Left colon (tissue), 2 donors: ENCODE results near the gene SLC22A31. TPM values are rescaled to one million over a fixed set of nuclear protein-coding genes. Genes with fewer than 3 reads are reported as not detected.
"Not testable (repeated sequence)": the region's sequence is repeated elsewhere in the genome, so short reads cannot be mapped to it uniquely, and the experiment has no call there.

Experiments used
- ATAC-seq: fragments of 200-7000 bp; cut with Tn5 transposase; one replicate; pipeline ENCODE4 v1.9.1; 2020; ENCODE audit warnings: mild to moderate bottlenecking, moderate library complexity
- DNase-seq, 2 donors: peaks; one replicate each; pipeline ENCODE4 v3.0.0-alpha.2; 2020
- intact Hi-C, 2 donors: fragments of 100-400 bp; cut with DNase I in 1 of 2; cut with micrococcal nuclease in 1 of 2; formaldehyde crosslinking; loops; one replicate each; pipeline versions ENCODE4 v1.11.2 to v1.14.0; 2022; cut with DNase I, micrococcal nuclease
- total RNA-seq, 2 donors: library from RNA; stranded (reverse); fragmentation: NEBNext Ultra II Directional; extraction: Animal tissue kit (Norgen Biotek cat#: 25700); gene quantifications; one replicate each; pipeline ENCODE4 v1.2.1, GENCODE V29; 2021
- donor health status: DM: no; HTN: no; CAD: no.
- donor health status: DM: yes; HTN: yes; CAD: no.

SLC22A31 gene
- total RNA-seq, 2 donors from 2014 or later = 0.34 to 0.59 TPM

DNA sequence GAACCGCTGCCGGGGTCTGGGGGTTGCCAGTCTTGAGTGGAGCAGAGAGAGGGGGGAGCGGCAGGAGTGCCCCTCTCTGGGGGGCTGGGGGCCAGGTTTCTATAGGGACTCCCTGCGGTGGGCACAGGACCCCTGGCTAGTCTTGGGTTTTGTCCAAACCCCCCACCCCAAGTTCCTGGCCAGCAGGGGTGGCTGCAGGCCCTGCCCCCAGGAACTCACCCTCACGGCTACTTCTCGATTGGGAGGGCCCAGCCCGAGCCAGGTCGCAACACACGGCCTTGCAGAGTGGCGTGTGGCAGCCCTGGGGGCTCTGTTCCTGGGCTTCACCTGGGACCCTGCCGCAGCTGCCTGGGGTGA is 28.2 kb downstream of the SLC22A31 start:
- intact Hi-C loops = no loop called here
- ATAC-seq = no peak
- no peak for DNase-seq

- peak; percentile 87 for ATAC-seq
- DNase-seq = peak; percentile 97 to 99
- intact Hi-C loops = no loop called here
These were observed 28.8 kb downstream of the SLC22A31 start, which contains the start of gene CDH15 for GRCh38 chr16:89171216-89172170. CDH15 (plus strand) TSS chr16:89171748; CDS start chr16:89171832, 84 bp downstream.

DNA sequence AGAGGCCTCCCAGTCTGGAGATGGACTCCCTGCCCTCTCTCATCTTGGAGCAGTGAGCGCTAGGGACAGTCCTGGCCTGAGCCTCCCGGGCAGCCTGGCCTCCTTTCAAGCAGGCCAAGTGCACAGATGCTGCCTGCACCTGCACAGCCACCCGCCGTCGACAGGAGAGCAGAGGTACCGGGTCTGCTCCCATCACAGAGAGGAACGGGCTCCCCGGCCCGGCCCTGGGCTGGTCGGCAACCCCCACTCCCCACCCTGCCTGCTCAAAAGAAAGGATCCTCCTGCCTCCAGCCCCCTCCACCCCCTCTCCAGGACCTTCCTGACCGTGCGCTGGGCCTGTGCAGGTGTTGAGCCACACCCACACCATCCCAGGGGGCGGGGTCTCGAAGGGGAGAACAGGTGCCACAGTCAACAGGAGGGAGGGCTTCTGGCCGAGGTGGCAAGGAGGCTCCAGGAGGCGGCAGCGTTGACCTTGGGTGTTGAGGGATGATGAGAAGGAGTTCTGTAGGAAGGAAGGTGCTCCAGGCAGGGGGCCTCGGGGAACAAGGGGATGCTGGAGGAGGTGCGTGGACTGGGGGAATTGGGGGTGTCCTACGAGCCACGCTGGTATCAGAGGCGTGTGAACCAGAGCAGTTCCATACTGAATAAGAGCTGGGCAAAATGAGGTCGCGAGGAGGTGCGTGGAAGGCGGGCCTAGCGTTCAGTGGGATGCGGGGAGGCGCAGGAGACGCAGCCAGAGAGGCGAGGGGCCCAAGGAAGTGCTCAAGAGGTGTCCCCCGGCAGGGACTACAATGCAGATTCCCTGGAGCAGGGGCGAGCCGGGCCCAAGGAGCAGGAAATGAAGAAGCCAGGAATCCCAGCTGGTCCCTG is 29.8 kb downstream of the SLC22A31 start:
- DNase-seq (peak; percentile 82 to 85), ATAC-seq (peak; percentile 47)
- intact Hi-C loops = no loop called here

GRCh38 chr16:89169778-89170177 is 30.6 kb downstream of the SLC22A31 start:
- ATAC-seq = no peak
- no peak for DNase-seq
- intact Hi-C loops = no loop called here

DNA sequence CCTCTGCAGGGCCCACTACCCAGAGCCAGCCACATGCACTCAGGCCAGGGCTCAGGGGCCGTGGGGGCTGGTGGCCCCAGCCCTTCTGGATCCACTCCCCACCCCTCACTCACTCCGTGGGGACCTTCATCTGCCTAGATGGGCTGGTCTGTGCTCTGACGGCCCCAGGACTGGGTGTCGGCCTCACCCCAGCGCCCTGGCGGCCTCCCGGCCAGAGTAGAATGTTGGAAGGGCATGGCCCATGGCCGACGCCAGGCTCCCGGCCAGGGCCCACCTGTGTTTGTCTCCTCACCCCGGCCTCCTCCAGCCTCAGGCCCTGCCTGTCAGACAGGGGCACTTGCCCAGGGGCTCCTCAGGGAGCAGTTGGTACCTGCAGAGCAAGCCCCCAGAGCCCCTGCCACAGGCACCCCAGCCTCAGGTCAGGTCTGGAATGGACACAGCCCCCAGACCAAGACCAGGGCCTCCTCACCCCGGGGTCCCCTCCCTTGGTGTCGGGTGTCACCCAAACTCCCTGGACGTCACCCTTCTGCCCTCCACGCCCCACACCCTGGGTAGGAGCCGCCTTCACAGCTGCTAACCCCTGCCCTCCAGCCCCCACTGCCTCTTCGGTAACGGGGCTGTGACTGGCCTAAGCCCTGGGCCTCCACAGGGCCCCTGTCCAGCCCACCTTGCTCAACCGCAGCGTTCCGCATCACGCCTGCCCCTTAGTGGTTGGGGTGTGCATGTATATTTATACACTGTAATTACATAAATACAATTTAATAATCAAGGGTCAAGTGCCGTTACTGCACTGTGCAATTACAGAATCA is 31.8 kb downstream of the SLC22A31 start:
- DNase-seq (no peak), ATAC-seq (no peak)
- intact Hi-C loops = no loop called here

DNA sequence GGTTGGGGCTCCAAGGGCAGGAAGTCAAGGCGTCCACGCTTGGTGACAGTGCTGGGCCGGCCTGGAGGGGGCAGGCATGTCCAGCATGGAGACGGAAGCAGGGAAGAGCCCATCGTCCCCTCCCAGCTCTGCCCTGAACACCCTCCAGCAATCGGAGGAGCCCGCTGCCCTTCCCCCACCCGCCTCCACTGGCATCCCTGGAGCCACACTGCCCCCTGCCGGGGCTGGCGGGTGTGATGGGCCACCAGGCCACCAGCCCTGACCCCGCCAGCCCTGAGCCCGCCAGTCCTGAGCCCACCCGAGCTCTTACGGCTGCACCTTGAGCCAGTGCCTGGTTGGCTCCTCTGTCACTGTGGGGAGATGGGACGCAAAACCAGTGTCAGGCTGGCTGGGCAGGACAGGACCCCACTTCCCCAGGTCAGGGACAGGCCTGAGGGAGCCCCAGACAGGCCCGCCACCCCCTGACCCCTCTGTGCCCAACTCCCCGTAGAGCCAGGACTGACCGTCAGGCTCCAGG is 32.9 kb downstream of the SLC22A31 start:
- DNase-seq = peak; percentile 79 to 96
- intact Hi-C loops = no loop called here
- peak; percentile 56 for ATAC-seq

DNA sequence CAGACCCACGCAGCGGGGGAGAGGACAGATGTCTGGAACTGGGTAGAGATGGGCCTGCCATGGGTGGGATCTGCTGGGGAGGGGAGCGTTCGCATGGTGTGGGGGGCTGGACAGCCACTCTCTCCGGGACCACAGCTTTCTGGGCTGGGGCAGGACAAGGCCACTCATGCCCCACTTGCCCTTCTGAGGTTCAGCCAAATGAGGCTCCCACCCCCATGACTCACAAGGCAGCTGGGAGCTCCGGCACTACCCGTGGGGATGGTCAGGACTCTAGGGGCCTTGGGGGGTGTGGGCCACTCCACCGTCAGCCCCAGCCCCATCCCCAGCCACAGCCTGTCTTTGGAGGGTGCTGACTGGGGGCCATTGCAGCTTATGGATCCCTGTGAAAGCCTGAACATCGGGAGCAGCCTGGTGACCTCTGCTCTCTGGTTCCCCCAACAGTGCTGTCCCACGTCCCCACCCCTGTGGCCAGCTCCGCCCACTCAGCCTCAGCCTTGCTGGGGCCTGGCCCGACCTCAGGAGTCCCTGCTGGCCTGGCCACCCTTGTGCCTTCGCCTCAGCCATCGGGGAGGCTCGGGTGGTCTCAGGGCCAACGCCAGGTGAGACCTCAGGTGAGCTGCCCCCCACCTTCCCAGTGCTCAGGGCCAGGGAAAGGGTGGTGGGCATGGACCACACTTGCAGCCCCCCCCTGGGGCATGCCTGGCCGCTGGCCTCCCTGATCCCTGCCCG is 33.5 kb downstream of the SLC22A31 start:
- intact Hi-C loops = no loop called here
- ATAC-seq = no peak

GRCh38 chr16:89165681-89165979 is 34.7 kb downstream of the SLC22A31 start:
- intact Hi-C loops, ATAC-seq, DNase-seq: not testable (repeated sequence)

More for the DNA sequence above, 33.5 kb downstream of the SLC22A31 start:
- DNase-seq = no peak

DNA sequence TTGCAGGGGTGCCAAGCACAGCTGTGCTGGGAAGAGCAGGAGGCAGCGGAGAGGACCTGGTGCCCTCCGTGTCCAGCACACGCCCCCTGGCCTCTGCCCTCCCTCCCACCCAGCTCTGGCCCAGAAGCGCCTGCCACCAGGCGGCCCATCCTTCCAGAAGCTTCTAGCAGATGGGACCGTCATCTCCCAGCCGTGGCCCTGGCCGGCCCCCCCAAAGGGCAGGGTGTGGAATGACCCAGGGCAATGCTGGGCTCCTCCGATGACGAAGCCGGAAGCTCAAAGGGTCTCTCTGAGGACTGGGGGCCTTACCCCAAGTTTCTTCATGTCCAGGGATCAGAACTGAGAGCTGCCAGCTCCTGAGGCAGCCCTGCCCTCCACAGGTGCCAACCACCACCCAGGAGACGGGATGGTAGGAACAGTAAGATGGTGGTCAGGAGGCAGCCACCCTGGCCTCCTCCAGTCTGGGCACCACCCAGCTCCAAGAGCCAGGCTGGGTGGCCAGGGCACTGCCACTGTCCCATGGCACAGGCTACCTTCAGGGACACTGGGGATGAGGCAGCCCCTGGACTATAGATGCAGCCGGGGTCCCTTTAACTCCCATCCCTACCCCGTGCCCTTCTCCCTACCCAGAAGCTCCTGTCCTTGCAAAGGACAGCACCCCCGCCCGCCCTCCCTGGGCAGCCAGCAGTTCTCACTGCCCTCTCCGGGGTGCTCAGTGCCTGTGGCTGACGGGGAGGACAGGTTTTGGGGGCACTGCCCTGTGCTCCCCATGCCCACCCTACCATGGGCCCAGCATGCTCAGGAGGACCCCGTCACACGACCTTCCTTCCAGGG is 35.3 kb downstream of the SLC22A31 start:
- intact Hi-C loops = no loop called here
- ATAC-seq (no peak), DNase-seq (no peak)

- intact Hi-C loops = no loop called here
- ATAC-seq (no peak), DNase-seq (no peak)
These were observed 35.9 kb downstream of the SLC22A31 start for GRCh38 chr16:89164436-89164835.

GRCh38 chr16:89163297-89163696 is 37.0 kb downstream of the SLC22A31 start:
- intact Hi-C loops = no loop called here
- ATAC-seq (no peak), DNase-seq (no peak)

GRCh38 chr16:89161763-89162713 is 38.3 kb downstream of the SLC22A31 start:
- intact Hi-C loops = no loop called here
- no peak for ATAC-seq

DNA sequence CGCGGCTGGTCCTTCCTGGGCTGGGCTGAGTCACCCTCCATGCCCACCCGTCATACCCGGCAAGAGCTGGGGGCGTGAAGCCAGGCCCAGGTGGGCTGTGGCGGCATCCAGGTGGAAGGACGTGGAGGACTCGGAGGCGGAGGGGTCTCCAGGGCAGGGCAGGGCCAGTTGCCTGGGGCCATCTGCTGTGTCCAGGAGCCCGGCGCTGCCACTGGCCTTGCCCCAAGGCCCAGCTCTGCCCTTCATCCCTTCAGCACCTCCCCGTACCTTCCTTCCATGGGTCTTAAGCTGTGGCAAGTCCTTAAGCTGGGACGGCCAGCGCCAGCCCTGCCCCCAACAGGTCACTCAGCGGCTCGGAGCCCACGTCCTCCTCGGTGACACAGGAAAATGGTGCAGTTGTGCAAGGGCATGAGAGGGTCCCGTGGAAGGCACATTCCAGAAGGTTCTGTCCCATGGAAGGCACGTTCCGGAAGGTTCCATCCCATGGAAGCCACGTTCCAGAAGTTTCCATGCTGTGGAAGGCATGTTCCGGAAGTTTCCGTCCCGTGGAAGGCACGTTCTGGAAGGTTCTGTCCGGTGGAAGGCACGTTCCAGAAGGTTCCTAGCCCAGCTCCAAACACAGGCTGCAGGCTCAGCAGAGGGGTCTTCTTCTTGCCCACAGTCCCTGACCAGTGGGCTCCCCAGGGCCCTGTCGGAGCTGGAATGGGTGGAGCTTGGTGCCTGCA is 39.2 kb downstream of the SLC22A31 start:
- intact Hi-C loops = no loop called here
- no peak for DNase-seq
- ATAC-seq = no peak

More at GRCh38 chr16:89161763-89162713, 38.3 kb downstream of the SLC22A31 start:
- no peak for DNase-seq

DNA sequence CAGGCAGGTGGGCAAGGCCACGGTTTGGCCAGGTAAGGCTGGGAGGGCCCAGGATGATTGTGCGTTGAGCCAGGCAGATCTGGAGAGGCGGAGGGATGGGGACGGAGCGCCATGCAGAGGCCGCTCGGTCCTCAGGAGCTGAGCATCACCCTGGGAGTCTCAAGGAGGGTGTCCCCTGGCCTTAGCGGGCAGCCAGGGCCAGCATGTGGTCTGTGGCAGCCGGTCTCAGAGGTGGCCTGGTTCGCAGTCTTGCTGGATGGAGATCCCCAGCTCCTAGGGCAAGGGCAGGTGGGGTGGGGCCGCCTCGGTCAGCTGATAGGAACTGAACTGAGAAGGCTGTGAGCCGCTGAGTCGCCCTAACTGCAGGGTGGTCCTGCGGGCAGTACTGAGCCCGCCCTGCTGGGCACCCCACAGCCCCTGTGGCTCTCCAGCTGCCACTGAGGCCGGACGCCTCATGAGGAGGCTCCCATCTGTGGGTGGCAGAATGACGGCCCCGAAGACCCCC is 40.4 kb downstream of the SLC22A31 start:
- no peak for DNase-seq
- intact Hi-C loops = no loop called here
- no peak for ATAC-seq

GRCh38 chr16:89159066-89159849 is 41.1 kb downstream of the SLC22A31 start:
- DNase-seq (no peak), ATAC-seq (no peak)
- intact Hi-C loops = no loop called here
